ENCODE data around the gene ALDH4A1.

- TF ChIP-seq EZH2 (IDR thresholded peaks at IDR 0.05) (no peak), CTCF (IDR thresholded peaks at IDR 0.05) (no peak)
Measured at GRCh38 chr1:18877282-18877681, 25.1 kb downstream of the ALDH4A1 start.
